Measurements from ENCODE around the gene LAIR2. TPM values are rescaled to one million over a fixed set of nuclear protein-coding genes. Genes with fewer than 3 reads are reported as not detected.

Gene LAIR2
- total and polyA plus RNA-seq, 8 donors, result 0.30 TPM; not detected in 7

GRCh38 chr19:54554896-54555295 lies 52.3 kb downstream of the LAIR2 start:
- 82 to 91% (median 87%) methylated on average over 11 to 16 of the region's 16 CpGs for WGBS, 5 donors
- peaks cover 0 to 31% (median 0%) of the 10 kb centered on the region in 3 donors for H3K27me3 ChIP-seq
- no peak overlapping the region for H3K27ac ChIP-seq
- intact Hi-C loops (cut with DNase I; ENCODE audit: low total_unique reads), result no loop called here
- no peak for DNase-seq
- no peaks in the 10 kb centered on the region for H3K4me1 ChIP-seq
- H3K36me3 ChIP-seq, result no peaks in the 10 kb centered on the region
- TF ChIP-seq POLR2A (IDR thresholded peaks at IDR 0.05) (no peak), POLR2AphosphoS5 (IDR thresholded peaks at IDR 0.05) (no peak), CTCF (IDR thresholded peaks at IDR 0.05) (no peak), EP300 (IDR thresholded peaks at IDR 0.05) (no peak)
- H3K9me3 ChIP-seq, result no peaks in the 10 kb centered on the region
- no peak overlapping the region for H3K4me3 ChIP-seq

GRCh38 chr19:54556194-54556593 lies 53.6 kb downstream of the LAIR2 start:
- Histone ChIP-seq H3K4me3 (no peak overlapping the region), H3K9me3 (no peaks in the 10 kb centered on the region), H3K36me3 (no peaks in the 10 kb centered on the region), H3K4me1 (no peaks in the 10 kb centered on the region), H3K27me3 (peaks cover 0 to 30% (median 0%) of the 10 kb centered on the region in 3 donors), H3K27ac (no peak overlapping the region)
- 60 to 81% (median 75%) methylated on average over 1 of the region's 1 CpG for WGBS, 5 donors
- intact Hi-C loops (cut with DNase I; ENCODE audit: low total_unique reads), result no loop called here
- no peak for DNase-seq
- TF ChIP-seq POLR2AphosphoS5 (IDR thresholded peaks at IDR 0.05) (no peak), EP300 (IDR thresholded peaks at IDR 0.05) (no peak), POLR2A (IDR thresholded peaks at IDR 0.05) (no peak), CTCF (IDR thresholded peaks at IDR 0.05) (no peak)

- DNase-seq, result no peak
- H3K27ac ChIP-seq, result no peak overlapping the region
- no peak for TF ChIP-seq EP300 (IDR thresholded peaks at IDR 0.05)
- no peak for TF ChIP-seq POLR2A (IDR thresholded peaks at IDR 0.05)
- no peak for TF ChIP-seq CTCF (IDR thresholded peaks at IDR 0.05)
- no peak for TF ChIP-seq POLR2AphosphoS5 (IDR thresholded peaks at IDR 0.05)
- no peaks in the 10 kb centered on the region for H3K9me3 ChIP-seq
- H3K36me3 ChIP-seq, result no peaks in the 10 kb centered on the region
- no peaks in the 10 kb centered on the region for H3K4me1 ChIP-seq
- WGBS, 5 donors, result 46 to 77% (median 68%) methylated on average over 3 of the region's 3 CpGs
- intact Hi-C loops (cut with DNase I; ENCODE audit: low total_unique reads), result no loop called here
- H3K4me3 ChIP-seq, result no peak overlapping the region
- H3K27me3 ChIP-seq, result peaks cover 0 to 39% (median 0%) of the 10 kb centered on the region in 3 donors
Observed at GRCh38 chr19:54558339-54558738, 55.7 kb downstream of the LAIR2 start.

Small RNAs within 50 kb of the gene (small RNA-seq; reads per million reads assigned to genes)
- 0 reads per million in 4 donors for gene AC245036.2

Other genes with a start within 250 kb of the LAIR2 start
- gene LILRB5, start 245.6 kb upstream of the LAIR2 start, total RNA-seq, result 10 to 100 TPM in 1 of 5 donors, 1 to 10 TPM in 3, not detected in 1; 2.8 to 40.8 (median 5.0) TPM
- 1 to 10 TPM in 2 of 3 donors, under 1 TPM in 1; 0.28 to 3.4 (median 3.0) TPM for gene LILRB5, start 245.6 kb upstream of the LAIR2 start, polyA plus RNA-seq
- 1 to 10 TPM in 3 of 5 donors, under 1 TPM in 1, not detected in 1; 0.87 to 2.2 (median 1.2) TPM for gene LILRB2, start 221.7 kb upstream of the LAIR2 start, total RNA-seq
- 1 to 10 TPM; 1.1 to 2.0 (median 1.2) TPM for gene LILRB2, start 221.7 kb upstream of the LAIR2 start, polyA plus RNA-seq
- 1 to 10 TPM in 3 of 5 donors, not detected in 2; 2.6 to 8.5 (median 2.9) TPM for gene LILRA5, start 189.7 kb upstream of the LAIR2 start, total RNA-seq
- gene LILRA5, start 189.7 kb upstream of the LAIR2 start, polyA plus RNA-seq, result 1 to 10 TPM; 1.1 to 2.9 (median 1.2) TPM
- not detected for gene LILRA4, start 163.7 kb upstream of the LAIR2 start, total RNA-seq
- not detected for gene LILRA4, start 163.7 kb upstream of the LAIR2 start, polyA plus RNA-seq
- 1 to 10 TPM in 4 of 5 donors, under 1 TPM in 1; 0.87 to 9.1 (median 1.3) TPM for gene LAIR1, start 137.9 kb upstream of the LAIR2 start, total RNA-seq
- gene LAIR1, start 137.9 kb upstream of the LAIR2 start, polyA plus RNA-seq, result 1 to 10 TPM; 4.1 to 6.1 (median 5.4) TPM
- gene TTYH1, start 87.4 kb upstream of the LAIR2 start, total RNA-seq, result 10 to 100 TPM in 1 of 5 donors, 1 to 10 TPM in 2, not detected in 2; 2.3 to 12.9 (median 7.0) TPM
- 1 to 10 TPM in 1 of 3 donors, under 1 TPM in 1, not detected in 1; 0.12 to 1.4 TPM for gene TTYH1, start 87.4 kb upstream of the LAIR2 start, polyA plus RNA-seq
- 100 to 1,000 TPM in 4 of 5 donors, 10 to 100 TPM in 1; 61.3 to 464 (median 222) TPM for gene LENG8, start 53.6 kb upstream of the LAIR2 start, total RNA-seq
- 10 to 100 TPM; 37.4 to 99.0 (median 89.0) TPM for gene LENG8, start 53.6 kb upstream of the LAIR2 start, polyA plus RNA-seq
- gene LENG9, start 39.1 kb upstream of the LAIR2 start, total RNA-seq, result 10 to 100 TPM in 2 of 5 donors, 1 to 10 TPM in 3; 1.3 to 14.5 (median 3.5) TPM
- 1 to 10 TPM; 6.9 to 7.8 (median 7.3) TPM for gene LENG9, start 39.1 kb upstream of the LAIR2 start, polyA plus RNA-seq
- 100 to 1,000 TPM in 1 of 5 donors, 10 to 100 TPM in 2, under 1 TPM in 1, not detected in 1; 0.89 to 699 (median 32.8) TPM for gene CDC42EP5, start 29.5 kb upstream of the LAIR2 start, total RNA-seq
- gene CDC42EP5, start 29.5 kb upstream of the LAIR2 start, polyA plus RNA-seq, result 10 to 100 TPM; 24.8 to 48.6 (median 28.3) TPM
- 1 to 10 TPM in 2 of 5 donors, under 1 TPM in 1, not detected in 2; 0.37 to 7.8 (median 2.3) TPM for gene LILRA2, start 71.0 kb downstream of the LAIR2 start, total RNA-seq
- 1 to 10 TPM in 1 of 3 donors, under 1 TPM in 2; 0.20 to 2.1 (median 0.61) TPM for gene LILRA2, start 71.0 kb downstream of the LAIR2 start, polyA plus RNA-seq
- gene LILRA1, start 90.8 kb downstream of the LAIR2 start, total RNA-seq, result not detected
- under 1 TPM; 0.25 to 0.62 (median 0.31) TPM for gene LILRA1, start 90.8 kb downstream of the LAIR2 start, polyA plus RNA-seq
- 10 to 100 TPM in 1 of 5 donors, 1 to 10 TPM in 2, under 1 TPM in 1, not detected in 1; 0.37 to 50.8 (median 2.7) TPM for gene LILRB1, start 127.7 kb downstream of the LAIR2 start, total RNA-seq
- gene LILRB1, start 127.7 kb downstream of the LAIR2 start, polyA plus RNA-seq, result 1 to 10 TPM in 2 of 3 donors, under 1 TPM in 1; 0.63 to 2.0 (median 1.2) TPM
- gene LILRB4, start 160.2 kb downstream of the LAIR2 start, total RNA-seq, result 10 to 100 TPM in 1 of 5 donors, under 1 TPM in 2, not detected in 2; 0.73 to 12.2 (median 0.87) TPM
- 1 to 10 TPM in 1 of 3 donors, under 1 TPM in 2; 0.61 to 1.8 (median 0.95) TPM for gene LILRB4, start 160.2 kb downstream of the LAIR2 start, polyA plus RNA-seq
- gene KIR3DL3, start 221.6 kb downstream of the LAIR2 start, total RNA-seq, result not detected
- not detected for gene KIR3DL3, start 221.6 kb downstream of the LAIR2 start, polyA plus RNA-seq
- not detected for gene KIR2DL3, start 235.7 kb downstream of the LAIR2 start, total RNA-seq
- gene KIR2DL3, start 235.7 kb downstream of the LAIR2 start, polyA plus RNA-seq, result not detected